Esophagus squamous epithelium (tissue), 5 donors: ENCODE results near the gene DERA. TPM values are rescaled to one million over a fixed set of nuclear protein-coding genes. Genes with fewer than 3 reads are reported as not detected.
"Not testable (repeated sequence)": the region's sequence is repeated elsewhere in the genome, so short reads cannot be mapped to it uniquely, and the experiment has no call there.

ENCODE experiments used
- DNase-seq: peaks from one replicate; lab custom pipeline; 2025; lab: John Stamatoyannopoulos, UW
- H3K27ac ChIP-seq, 4 donors: fragments of 200-600 bp; sonication (generic); one replicate each; pipeline ENCODE4 v1.5.1; 2016 to 2019; ENCODE audit warnings: mild to moderate bottlenecking in 1 of 4
- H3K27me3 ChIP-seq, 4 donors: fragments of 200-600 bp; sonication (generic); 1 replicate in 3 of 4; 2 replicates in 1 of 4; pipeline versions ENCODE4 v1.5.1 to v1.6.0; 2017 to 2021; ENCODE audit warnings: antibody characterized with exemption in 1 of 4
- H3K36me3 ChIP-seq, 3 donors: fragments of 200-600 bp; sonication (generic); one replicate each; pipeline ENCODE4 v1.5.1; 2016 to 2019
- H3K4me1 ChIP-seq, 3 donors: fragments of 200-600 bp; sonication (generic); one replicate each; pipeline ENCODE4 v1.5.1; 2017 to 2019
- H3K4me3 ChIP-seq, 4 donors: fragments of 200-600 bp; sonication (generic); 1 replicate in 3 of 4; 2 replicates in 1 of 4; pipeline ENCODE4 v1.5.1; 2016 to 2019; ENCODE audit warnings: mild to moderate bottlenecking in 2 of 4, moderate library complexity in 1 of 4
- H3K9me3 ChIP-seq, 3 donors: fragments of 200-600 bp; sonication (generic); one replicate each; pipeline ENCODE4 v1.5.1; 2016 to 2019
- CTCF ChIP-seq, 6 experiments: fragments of 450-650 bp in 4 of 6; fragments of 200-600 bp in 2 of 6; sonication (generic) in 2 of 6; IDR thresholded peaks; one replicate each; pipeline ENCODE4 v1.5.1; 2016 to 2019; ENCODE audit warnings: antibody characterized with exemption in 6 of 6, mild to moderate bottlenecking in 4 of 6, moderate library complexity in 4 of 6
- POLR2A ChIP-seq, 4 donors: fragments of 450-650 bp; IDR thresholded peaks; one replicate each; pipeline ENCODE4 v1.6.1; 2017; ENCODE audit warnings: antibody characterized with exemption in 4 of 4, mild to moderate bottlenecking in 4 of 4, moderate library complexity in 3 of 4
- WGBS, 2 donors: methylation state at CpG; one replicate each; pipeline ENCODE4 v1.1.5; 2018; 5-methylcytosine and 5-hydroxymethylcytosine counted together
- intact Hi-C: fragments of 100-400 bp; cut with DNase I; formaldehyde crosslinking; loops from one replicate; pipeline ENCODE4 v1.15.0; 2022
- total RNA-seq, 4 donors: library from RNA; depleted of rRNA; stranded (reverse); fragments of >200 nt; gene quantifications; one replicate each; pipeline ENCODE4 v1.1.0, GENCODE V29; 2016
- donor health status: DM: yes; HTN: yes; CAD: no.

DERA gene
- total RNA-seq, 4 donors from 2014 or later, result 25.8 to 68.2 (median 41.7) TPM

DNA sequence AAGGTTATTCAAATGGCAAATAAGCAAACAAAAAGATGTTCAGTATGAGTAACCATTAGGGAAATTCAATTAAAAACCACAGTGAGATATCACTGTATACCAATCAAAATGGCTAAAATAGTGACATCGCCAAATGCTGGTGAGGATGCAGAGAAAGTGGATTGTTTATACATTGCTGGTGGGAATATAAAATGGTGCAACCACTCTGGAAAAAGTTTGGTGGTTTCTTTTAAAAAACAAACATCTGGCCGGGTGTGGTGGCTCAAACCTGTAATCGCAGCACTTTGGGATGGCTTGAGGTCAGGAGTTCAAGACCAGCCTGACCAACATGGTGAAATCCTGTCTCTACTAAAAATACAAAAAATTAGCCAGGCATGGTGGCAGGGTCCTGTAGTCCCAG, 42.9 kb upstream of the DERA start:
- TF ChIP-seq POLR2A (IDR thresholded peaks at IDR 0.05) (no peak), CTCF (IDR thresholded peaks at IDR 0.05) (no peak)
- no peaks in the 10 kb centered on the region for H3K36me3 ChIP-seq
- intact Hi-C loops, result no loop called here
- no peak overlapping the region for H3K27ac ChIP-seq
- WGBS, 2 donors, result 73 to 79% methylated on average over 3 of the region's 3 CpGs
- H3K27me3 ChIP-seq, result no peaks in the 10 kb centered on the region
- no peak for DNase-seq
- H3K4me3 ChIP-seq, result no peak overlapping the region
- H3K9me3 ChIP-seq, result no peaks in the 10 kb centered on the region
- no peaks in the 10 kb centered on the region for H3K4me1 ChIP-seq

- Histone ChIP-seq H3K36me3 (no peaks in the 10 kb centered on the region), H3K27ac (no peak overlapping the region), H3K9me3 (no peaks in the 10 kb centered on the region), H3K4me1 (no peaks in the 10 kb centered on the region), H3K4me3 (no peak overlapping the region), H3K27me3 (no peaks in the 10 kb centered on the region)
- WGBS, 2 donors, result 80 to 96% methylated on average over 4 of the region's 4 CpGs
- intact Hi-C loops, result no loop called here
- no peak for TF ChIP-seq CTCF (IDR thresholded peaks at IDR 0.05)
- TF ChIP-seq POLR2A (IDR thresholded peaks at IDR 0.05), result no peak
- DNase-seq, result no peak
Measured at GRCh38 chr12:15873556-15873955, 37.6 kb upstream of the DERA start.

DNA sequence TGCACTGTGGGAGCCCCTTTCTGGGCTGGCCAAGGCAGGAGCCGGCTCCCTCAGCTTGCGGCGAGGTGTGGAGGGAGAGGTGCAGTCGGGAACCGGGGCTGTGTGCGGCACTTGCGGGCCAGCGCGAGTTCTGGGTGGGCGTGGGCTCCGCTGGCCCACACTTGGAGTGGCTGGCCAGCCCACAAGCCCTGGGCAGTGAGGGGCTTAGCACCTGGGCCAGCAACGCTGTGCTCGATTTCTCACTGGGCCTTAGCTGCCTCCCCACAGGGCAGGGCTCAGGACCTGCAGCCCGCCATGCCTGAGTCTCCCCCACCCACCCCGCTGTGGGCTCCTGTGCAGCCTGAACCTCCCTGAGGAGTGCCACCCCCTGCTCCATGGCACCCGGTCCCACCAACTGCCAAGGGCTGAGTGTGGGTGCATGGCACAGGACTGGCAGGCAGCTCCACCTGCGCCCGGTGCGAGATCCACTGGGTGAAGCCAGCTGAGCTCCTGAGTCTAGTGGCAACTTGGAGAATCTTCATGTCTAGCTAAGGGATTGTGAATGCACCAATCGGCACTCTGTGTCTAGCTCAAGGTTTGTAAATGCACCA, 36.5 kb upstream of the DERA start:
- intact Hi-C loops, DNase-seq: not testable (repeated sequence)
- 87 to 100% methylated on average over 2 to 6 of the region's 20 CpGs for WGBS, 2 donors

GRCh38 chr12:15875863-15876262, 35.3 kb upstream of the DERA start:
- Histone ChIP-seq H3K36me3 (no peaks in the 10 kb centered on the region), H3K27ac (no peak overlapping the region), H3K4me3 (no peak overlapping the region), H3K27me3 (no peaks in the 10 kb centered on the region), H3K9me3 (no peaks in the 10 kb centered on the region), H3K4me1 (no peaks in the 10 kb centered on the region)
- no CpG with 5 or more reads among the region's 1 CpG for WGBS, 2 donors
- TF ChIP-seq POLR2A (IDR thresholded peaks at IDR 0.05) (no peak), CTCF (IDR thresholded peaks at IDR 0.05) (no peak)
- intact Hi-C loops, result no loop called here
- DNase-seq, result no peak

More for the DNA sequence above, 36.5 kb upstream of the DERA start:
- H3K4me3 ChIP-seq, H3K36me3 ChIP-seq, H3K27ac ChIP-seq, H3K4me1 ChIP-seq, H3K27me3 ChIP-seq, H3K9me3 ChIP-seq: not testable (repeated sequence)

DNA sequence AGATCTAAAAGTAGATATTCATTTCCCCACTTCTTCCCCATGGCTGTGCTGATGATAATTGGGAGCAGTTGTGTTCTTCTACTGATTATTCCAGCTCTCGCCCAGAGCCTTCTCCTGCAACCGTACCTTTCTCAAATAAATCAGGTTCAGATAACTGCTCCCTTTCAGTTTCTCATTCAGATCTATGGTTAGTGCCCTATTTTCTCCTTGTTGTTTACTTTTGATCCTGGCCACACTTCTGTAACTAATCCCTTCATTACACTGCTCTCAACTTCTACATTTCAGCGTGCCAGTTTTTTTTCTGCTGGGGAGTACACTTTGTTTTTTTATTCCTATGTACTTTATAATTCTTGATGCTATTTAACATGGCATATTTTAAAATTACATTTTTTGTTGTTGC, 31.7 kb upstream of the DERA start:
- intact Hi-C loops, result no loop called here
- no peaks in the 10 kb centered on the region for H3K9me3 ChIP-seq
- no peak for DNase-seq
- peaks cover 6 to 23% (median 10%) of the 10 kb centered on the region in 3 donors for H3K4me1 ChIP-seq
- no peak overlapping the region for H3K4me3 ChIP-seq
- H3K36me3 ChIP-seq, result no peaks in the 10 kb centered on the region
- no peak for TF ChIP-seq CTCF (IDR thresholded peaks at IDR 0.05)
- TF ChIP-seq POLR2A (IDR thresholded peaks at IDR 0.05), result no peak
- 88 to 91% methylated on average over 3 of the region's 3 CpGs for WGBS, 2 donors
- H3K27me3 ChIP-seq, result no peaks in the 10 kb centered on the region
- no peak overlapping the region for H3K27ac ChIP-seq

DNA sequence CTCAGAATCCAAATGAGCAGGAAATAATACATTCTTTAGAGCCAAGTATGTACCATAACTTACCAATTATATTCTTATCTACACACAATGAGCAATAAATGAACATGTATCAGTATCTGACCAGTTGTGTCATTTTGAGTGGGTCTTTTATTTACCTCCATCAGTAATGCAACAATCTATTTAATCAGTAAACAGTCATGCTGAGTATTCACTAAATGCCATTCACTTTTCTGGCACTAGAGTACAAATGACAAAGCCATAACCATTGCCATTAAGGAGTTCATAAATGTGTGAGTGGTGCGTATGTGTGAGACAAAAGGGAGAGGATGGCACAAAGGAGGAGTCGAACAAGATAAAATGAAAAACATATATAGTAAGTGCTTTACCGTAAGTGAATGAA, 30.4 kb upstream of the DERA start:
- TF ChIP-seq POLR2A (IDR thresholded peaks at IDR 0.05), result no peak
- TF ChIP-seq CTCF (IDR thresholded peaks at IDR 0.05), result no peak
- Histone ChIP-seq H3K4me1 (peaks cover 9 to 35% (median 14%) of the 10 kb centered on the region in 3 donors), H3K36me3 (no peaks in the 10 kb centered on the region), H3K4me3 (no peak overlapping the region), H3K27ac (no peak overlapping the region), H3K27me3 (no peaks in the 10 kb centered on the region), H3K9me3 (no peaks in the 10 kb centered on the region)
- DNase-seq, result no peak
- WGBS, 2 donors, result 94 to 96% methylated on average over 3 of the region's 3 CpGs
- intact Hi-C loops, result no loop called here
